GM18502 (cell line): ENCODE measurements around the gene RALGAPA2.
"Not testable (repeated sequence)": the region's sequence is repeated elsewhere in the genome, so short reads cannot be mapped to it uniquely, and the experiment has no call there.

Source experiments
- ATAC-seq: cut with Tn5 transposase; IDR thresholded peaks from one replicate; pipeline ENCODE4 v1.9.1; 2021; ENCODE audit warnings: mild to moderate bottlenecking; ENCODE audit not compliant: unreplicated experiment, poor library complexity

Gene RALGAPA2

GRCh38 chr20:20362774-20363433 is 349.5 kb downstream of the RALGAPA2 start:
- no peak for ATAC-seq

DNA sequence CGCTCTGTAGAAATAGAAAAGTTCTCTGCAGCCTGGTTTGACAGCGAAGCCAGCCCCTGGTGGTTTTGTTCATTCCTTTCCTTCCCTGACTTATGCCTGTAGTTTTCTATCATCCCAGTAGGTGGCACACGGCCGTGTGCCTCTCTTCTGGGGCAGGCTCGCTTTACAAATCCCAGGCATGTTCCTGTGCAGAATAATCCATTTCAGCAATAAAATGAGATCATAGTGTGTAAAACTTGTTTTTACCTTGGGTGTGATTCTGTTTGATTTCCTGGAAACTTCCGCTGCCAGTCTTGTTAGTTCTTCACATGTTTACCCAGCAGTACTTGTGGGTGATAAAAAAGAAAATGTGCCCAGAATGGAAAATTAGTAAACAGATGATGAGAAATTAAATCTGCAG is 352.0 kb downstream of the RALGAPA2 start:
- ATAC-seq, result no peak

GRCh38 chr20:20359628-20360027 is 352.8 kb downstream of the RALGAPA2 start:
- ATAC-seq, result no peak

GRCh38 chr20:20358801-20359200 is 353.6 kb downstream of the RALGAPA2 start:
- no peak for ATAC-seq

DNA sequence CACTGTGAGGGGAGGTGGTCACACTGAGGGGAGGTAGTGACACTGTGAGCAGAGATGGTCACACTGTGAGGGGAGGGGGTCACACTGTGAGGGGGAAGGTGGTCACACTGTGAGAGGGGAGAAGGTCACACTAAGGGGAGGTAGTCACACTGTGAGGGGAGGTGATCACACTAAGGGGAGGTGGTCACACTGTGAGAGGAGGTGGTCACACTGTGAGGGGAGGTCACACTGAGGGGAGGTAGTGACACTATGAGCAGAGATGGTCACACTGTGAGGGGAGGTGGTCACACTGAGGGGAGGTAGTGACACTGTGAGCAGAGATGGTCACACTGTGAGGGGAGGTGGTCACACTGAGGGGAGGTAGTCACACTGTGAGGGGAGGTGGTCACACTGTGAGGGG is 356.9 kb downstream of the RALGAPA2 start:
- ATAC-seq, result not testable (repeated sequence)

DNA sequence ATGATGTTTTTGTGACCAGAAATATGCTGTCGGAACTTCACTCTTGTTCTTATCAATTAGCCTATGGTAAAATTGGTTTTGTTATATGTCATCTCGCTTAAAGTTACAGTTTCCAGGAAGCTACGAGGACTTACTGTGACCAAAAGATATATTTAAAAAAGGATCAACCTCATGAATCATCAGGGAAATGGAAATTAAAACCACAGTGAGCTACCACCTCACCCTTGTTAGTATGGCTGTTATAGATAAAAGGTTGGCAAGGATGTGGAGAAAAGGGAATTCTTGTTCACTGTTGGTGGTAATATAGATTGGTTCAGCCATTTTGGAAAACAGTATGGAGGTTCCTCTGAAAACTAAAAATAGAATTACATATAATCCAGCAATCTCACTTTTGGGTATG is 358.9 kb downstream of the RALGAPA2 start:
- no peak for ATAC-seq

- no peak for ATAC-seq
Observed at GRCh38 chr20:20344476-20344875, 368.0 kb downstream of the RALGAPA2 start.

DNA sequence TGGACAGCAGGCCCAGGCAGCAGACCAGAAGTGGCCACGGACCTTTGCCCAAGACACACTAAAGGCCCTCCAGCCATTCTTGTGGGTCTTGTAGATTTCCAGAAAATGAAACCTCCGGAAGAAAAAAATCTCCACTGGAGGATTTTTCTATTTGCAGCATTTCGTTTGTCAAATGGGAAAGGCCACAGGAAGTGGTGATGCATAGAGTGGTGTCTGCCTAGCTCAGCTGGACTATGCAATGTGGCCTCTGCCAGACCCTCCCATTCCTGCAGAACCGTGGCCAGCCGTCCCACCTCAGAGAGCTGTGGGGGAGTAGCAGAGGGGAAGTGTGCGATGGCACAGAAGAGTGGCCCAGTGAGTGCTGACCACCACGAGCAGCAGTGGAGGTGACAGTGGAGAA is 368.5 kb downstream of the RALGAPA2 start:
- no peak for ATAC-seq
